ENCODE results near the gene SNCA.

SNCA gene

DNA sequence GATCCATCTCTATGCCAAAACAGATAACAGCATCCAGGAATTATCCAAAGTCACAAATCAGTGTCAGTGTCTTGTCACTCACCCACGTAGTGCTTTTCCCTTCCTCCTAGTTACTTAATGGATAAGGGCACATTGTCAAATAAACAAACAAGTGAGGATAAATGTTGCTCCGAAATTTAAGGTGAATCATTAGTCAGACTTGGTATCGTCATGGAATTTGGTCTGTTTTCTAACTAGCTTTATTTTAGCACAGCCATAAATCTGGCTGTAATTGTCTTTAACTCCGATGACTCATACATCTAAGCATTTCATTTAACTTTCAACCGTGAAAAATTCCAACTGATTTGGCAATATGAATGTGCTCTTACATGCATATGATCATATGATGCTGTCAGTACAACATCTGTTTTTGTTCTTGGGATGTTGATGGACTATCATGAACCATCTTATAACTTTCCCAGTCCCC lies 83.3 kb downstream of the SNCA start:
- DNase-seq (ENCODE audit: low spot score): peak; percentile 94

DNA sequence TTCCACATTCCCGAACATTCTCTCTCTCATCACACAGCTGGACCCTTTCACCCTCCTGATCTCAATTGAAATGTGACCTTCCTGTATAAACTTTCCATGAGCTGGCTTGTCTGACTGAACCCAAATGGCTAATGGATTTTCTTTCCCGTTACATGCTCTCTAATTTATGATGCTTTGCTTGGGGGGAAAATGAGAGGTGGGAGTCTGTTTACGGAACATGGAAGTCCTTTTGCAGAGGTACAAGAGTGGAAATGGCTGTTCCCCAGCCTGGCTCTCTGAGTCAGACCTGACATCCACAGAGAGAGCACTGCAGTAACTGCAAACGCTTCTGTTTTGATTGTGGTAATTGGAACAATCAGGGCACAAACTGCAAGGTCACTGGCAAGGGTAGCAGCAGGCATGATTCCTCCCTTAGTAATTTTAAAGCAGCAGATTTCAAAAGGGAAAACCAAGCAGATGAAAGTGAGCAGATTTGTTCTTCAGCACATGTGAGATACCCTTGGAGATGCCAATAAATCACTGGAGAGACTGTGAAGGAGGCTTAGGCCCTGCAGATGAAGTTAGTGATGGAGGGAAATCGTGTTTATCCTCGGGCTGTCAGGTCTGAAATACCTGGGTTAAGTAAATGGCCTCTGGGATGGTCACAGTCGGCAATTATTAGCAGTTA lies 83.9 kb downstream of the SNCA start:
- peak; percentile 84 for DNase-seq (ENCODE audit: low spot score)

DNA sequence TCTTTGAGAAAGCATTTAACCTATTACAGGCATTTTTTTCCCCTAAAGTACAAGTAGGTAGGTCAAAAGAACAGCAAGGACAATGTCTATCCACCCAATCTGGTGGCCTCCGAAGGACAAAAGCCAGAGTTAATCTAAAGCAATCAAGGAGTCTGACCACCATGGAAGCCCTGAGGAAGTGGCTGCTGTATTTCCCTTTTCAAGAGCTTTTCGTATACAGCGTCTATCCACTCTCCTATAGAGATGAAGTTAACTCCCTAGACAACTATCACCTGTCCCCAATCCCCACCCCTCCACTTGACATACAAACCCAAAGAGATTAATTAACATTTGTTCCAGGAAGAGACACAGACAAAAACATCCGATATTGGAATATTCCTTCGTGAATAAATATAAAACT lies 85.5 kb downstream of the SNCA start:
- DNase-seq (ENCODE audit: low spot score): no peak

DNA sequence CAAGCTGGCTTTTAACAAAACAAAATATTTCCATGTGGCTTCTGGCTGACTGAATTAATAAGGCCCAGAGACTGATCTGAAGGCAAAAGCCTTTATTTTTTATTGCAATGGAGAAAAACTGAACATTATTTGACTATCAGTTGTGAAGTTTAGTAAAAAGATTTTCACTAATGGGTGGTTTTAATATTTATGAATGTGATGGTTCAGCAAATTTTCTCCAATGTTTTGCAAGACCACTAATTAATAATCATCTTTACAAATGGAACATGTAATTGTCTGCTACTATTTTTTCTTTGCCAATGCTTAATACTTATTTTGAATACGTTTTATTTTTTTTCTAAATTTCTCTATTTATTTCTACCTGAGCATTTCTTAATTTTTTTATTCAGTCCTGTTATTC lies 90.6 kb downstream of the SNCA start:
- DNase-seq (ENCODE audit: low spot score): no peak

DNA sequence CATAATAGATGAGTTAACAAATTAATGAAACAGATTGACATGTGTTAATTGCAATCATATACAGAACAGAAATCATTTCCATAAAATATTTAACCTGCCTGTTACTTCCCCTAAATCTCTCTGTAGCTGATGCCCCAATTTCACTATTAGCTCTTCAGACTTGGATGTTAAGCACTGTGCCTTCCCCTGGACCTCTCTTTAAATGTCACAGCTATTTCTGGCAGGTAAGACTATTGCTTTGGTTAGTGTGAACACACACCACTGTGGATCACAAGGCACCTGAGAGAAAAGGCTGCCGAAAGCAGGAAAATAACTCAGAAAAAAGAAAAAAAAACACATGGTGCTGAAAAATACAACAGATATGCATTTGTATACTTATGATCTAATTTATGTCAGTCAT lies 91.3 kb downstream of the SNCA start:
- no peak for DNase-seq (ENCODE audit: low spot score)

- no peak for DNase-seq (ENCODE audit: low spot score)
Measured at GRCh38 chr4:89744914-89745313, 92.0 kb downstream of the SNCA start.

DNA sequence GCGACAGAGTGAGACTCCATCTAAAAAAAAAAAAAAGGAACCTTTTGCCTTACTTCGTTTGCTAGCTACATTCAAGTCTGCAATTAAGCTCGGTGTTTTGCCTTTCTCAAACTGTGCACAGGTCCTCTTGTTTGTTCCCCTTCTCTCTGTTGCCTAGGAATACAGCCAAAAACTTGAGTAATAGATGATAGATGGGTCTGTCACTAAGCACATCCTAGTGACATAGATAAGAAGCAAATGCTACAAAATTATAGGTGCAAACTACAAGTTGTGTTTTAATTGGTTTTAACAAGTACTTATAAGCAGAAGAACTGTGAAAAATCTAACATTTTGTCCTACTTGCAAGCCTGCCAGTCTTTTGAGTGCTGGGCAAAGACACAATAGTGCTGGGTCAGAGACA lies 95.2 kb downstream of the SNCA start:
- no peak for DNase-seq (ENCODE audit: low spot score)

GRCh38 chr4:89739311-89739988 lies 97.5 kb downstream of the SNCA start:
- DNase-seq (ENCODE audit: low spot score): no peak

- DNase-seq (ENCODE audit: low spot score): peak; percentile 17
Measured at GRCh38 chr4:89737888-89738287, 99.1 kb downstream of the SNCA start.

GRCh38 chr4:89733946-89734345 lies 103.0 kb downstream of the SNCA start:
- DNase-seq (ENCODE audit: low spot score): no peak

DNA sequence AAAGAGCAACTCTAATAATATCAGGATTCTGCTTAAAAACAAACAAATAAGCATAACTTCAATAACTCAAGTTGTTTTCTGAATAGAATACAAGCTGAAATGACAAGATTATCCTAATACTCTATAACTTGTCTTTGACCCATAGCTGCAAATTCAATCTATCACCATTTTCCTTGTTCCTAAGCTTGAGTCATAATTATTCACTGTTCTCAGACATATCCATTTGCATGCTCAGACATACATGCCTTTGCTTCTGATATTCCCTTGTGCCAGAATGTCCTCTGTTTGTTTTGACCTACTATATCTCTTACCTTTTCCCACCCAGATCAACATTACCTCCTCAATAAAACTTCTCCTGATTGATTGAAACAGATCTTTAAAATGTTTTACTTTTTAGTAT lies 109.7 kb downstream of the SNCA start:
- no peak for DNase-seq (ENCODE audit: low spot score)

DNA sequence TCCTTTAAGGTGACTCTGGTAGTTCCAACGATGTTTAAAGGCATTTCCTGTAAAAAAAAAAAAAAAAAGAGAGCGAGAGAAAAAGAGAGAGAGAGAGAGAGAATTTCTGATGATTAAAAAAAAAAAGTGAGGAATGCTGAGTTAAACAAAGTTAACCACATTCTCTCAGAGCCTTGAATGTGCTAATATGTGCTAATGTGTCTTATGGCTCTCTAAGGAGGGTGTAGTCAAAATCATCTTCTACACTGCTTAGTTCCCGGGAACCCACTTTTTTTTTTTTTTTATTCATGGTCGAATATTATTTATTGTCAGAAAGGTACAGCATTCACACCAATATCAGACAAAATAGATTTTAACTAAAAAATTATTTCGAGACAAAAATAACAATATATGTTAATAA lies 111.7 kb downstream of the SNCA start:
- no peak for DNase-seq (ENCODE audit: low spot score)

GRCh38 chr4:89724716-89725115 lies 112.2 kb downstream of the SNCA start:
- DNase-seq (ENCODE audit: low spot score): peak; percentile 13

GRCh38 chr4:89723096-89723495 lies 113.9 kb downstream of the SNCA start:
- no peak for DNase-seq (ENCODE audit: low spot score)

DNA sequence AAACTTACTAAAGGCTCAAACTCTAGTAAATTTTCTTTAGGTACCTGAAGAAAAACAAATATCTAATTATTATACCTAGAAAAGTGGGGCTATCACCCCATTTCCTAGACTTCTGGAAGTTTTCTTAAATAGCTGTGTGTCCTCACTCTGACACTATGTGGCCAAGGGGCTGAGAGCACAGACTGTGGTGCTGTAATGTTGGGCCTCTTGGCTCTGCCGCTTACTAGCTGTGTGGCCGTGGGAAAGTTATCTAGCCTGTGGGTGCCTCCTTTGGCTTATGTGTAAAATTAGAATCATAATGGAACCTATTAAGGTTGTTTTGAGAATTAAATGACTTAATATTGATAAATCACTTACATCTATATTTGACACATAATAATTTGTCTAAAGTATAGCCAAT lies 114.4 kb downstream of the SNCA start:
- no peak for DNase-seq (ENCODE audit: low spot score)

DNA sequence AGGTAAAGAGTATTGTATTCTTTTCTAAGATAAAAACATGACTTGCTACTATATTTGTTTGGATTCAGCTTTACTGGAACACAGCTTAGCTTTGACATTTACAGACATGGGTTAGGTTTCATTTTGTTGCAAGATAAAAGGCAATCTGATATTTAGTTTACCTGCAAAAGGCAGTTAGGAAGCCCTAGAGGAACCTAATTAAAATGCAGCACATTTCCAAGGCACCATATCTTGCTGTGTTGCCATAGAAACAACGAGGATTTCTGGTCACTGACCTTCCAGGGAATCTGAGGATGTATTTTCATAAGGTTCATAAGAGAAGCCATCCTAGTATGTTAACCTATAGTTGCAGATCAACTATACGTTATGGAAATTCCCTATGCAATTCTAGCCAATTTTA lies 116.0 kb downstream of the SNCA start:
- DNase-seq (ENCODE audit: low spot score): no peak

DNA sequence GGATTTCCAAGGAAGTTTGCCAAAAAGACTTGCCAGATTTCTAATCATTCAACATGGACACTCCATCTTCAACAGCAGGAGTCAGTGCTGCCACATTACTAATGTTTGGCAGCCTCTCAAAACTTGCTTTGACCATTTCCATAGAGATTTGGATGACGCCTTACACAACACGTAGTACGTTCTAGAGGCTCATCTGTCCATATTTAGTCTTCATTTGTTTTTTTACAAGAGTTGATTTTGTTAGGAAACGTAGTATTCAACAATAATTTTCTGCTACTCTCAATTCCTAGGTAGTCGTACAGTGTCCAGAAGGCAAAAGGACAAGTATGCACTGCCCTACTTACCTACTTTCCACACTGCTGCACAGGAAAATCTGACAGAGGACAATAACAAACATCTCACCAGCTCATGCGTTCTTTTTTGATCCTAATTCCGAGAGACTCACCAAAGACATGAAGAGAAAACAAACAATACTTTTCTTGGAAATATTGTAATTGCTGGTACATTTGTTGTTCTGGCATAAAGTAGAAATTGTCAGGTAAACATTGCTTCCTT lies 117.3 kb downstream of the SNCA start:
- no peak for DNase-seq (ENCODE audit: low spot score)

- DNase-seq (ENCODE audit: low spot score): no peak
Measured at GRCh38 chr4:89716893-89717292, 120.1 kb downstream of the SNCA start.

DNA sequence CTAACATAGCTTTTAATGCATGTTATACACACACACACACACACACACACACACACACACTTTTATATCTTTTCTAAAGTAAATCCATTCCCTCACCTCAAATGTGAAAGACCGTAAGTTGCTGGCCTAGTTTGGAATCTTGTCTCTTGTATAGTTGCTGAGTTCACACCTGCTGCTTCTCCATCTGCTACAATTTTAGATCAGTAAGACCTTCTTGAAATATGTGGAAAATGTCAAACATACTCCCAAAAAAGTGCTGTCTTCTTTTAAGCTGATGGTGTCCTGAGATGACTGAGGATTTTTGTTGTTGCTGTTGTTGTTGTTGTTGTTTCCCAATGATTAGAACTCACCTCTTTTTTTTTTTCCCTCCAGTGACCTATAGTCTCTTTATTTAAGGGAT lies 121.3 kb downstream of the SNCA start:
- DNase-seq (ENCODE audit: low spot score): no peak

- DNase-seq (ENCODE audit: low spot score): no peak
Measured at GRCh38 chr4:89712827-89713226, 124.1 kb downstream of the SNCA start.

DNA sequence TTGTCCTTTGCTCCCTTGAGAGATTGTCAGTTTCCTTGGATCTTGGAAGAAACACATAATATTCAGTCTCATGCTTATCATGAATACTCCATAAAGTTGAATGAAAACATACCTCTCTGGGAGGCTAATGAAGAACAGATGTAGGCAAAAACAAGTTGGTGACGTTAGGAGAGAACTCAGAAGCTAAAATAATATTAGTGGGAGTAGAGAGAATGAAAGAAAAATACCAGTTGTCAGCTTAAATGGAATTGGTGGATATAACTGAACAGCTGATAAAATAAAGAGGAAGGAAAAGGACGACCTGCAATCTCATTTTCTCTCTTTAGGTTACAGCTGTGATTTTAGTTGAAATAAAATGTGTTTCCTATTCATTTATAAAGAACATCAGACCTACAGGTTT lies 124.8 kb downstream of the SNCA start:
- no peak for DNase-seq (ENCODE audit: low spot score)

DNA sequence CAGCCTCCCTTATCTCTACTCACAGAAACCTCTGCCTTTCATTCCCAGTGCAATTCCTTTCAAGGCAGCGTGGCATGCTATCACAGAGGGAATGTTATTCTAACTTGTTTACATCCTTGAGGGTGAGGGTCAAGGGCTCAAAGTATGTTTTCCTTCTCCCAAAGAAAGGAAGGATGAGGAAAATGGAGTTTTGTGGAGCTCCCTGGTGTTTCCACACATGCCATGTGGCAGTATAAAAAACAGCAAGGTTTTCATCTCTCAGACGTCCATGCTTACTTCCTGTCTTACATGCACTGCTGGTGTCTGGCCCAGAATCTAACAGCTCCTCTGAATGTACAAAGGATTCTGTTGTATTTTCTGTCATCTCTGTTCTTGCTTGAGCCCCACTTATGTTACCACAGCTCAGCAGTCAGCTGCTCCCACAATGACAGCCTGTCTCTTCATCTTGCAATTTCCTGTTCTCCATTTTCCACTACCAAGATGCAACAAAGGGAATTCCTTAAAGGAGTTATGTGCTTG lies 128.0 kb downstream of the SNCA start:
- peak; percentile 1 for DNase-seq (ENCODE audit: low spot score)

- DNase-seq (ENCODE audit: low spot score): no peak
Measured at GRCh38 chr4:89707467-89707866, 129.5 kb downstream of the SNCA start.
